MG63 (cell line): ENCODE data around the gene DACH1. TPM values are rescaled to one million over a fixed set of nuclear protein-coding genes. Genes with fewer than 3 reads are reported as not detected.
"Not testable (repeated sequence)": the region's sequence is repeated elsewhere in the genome, so short reads cannot be mapped to it uniquely, and the experiment has no call there.

ENCODE experiments used
- DNase-seq: peaks from one replicate; pipeline ENCODE4 v3.0.0-alpha.2; 2020
- H3K27me3 ChIP-seq: fragments of 250-450 bp; sonication (Bioruptor Pico); 2 replicates; pipeline ENCODE4 v1.5.1; 2020; ENCODE audit warnings: mild to moderate bottlenecking, moderate library complexity
- H3K36me3 ChIP-seq: fragments of 250-450 bp; sonication (Bioruptor Pico); 2 replicates; pipeline ENCODE4 v1.5.1; 2020; ENCODE audit warnings: mild to moderate bottlenecking, moderate library complexity
- H3K4me3 ChIP-seq: fragments of 250-450 bp; sonication (Bioruptor Pico); 2 replicates; pipeline ENCODE4 v1.5.1; 2020; ENCODE audit warnings: mild to moderate bottlenecking, moderate library complexity
- H3K9me3 ChIP-seq: fragments of 250-450 bp; sonication (Bioruptor Pico); 2 replicates; pipeline ENCODE4 v1.5.1; 2020; ENCODE audit warnings: mild to moderate bottlenecking, moderate library complexity
- total RNA-seq: library from RNA; depleted of rRNA; stranded (reverse); fragments of >200 nt; shearing (Covaris generic); gene quantifications from 2 replicates; pipeline ENCODE4 v1.2.3, GENCODE V29; 2014; ENCODE audit warnings: low replicate concordance

DACH1 gene
- total RNA-seq, 1 experiment from 2014 or later = not detected

GRCh38 chr13:71852736-71853135 lies 14.3 kb downstream of the DACH1 start:
- Histone ChIP-seq H3K36me3 (no peaks in the 10 kb centered on the region), H3K27me3 (no peaks in the 10 kb centered on the region), H3K4me3 (no peak overlapping the region), H3K9me3 (no peaks in the 10 kb centered on the region)
- DNase-seq = no peak

- Histone ChIP-seq H3K9me3 (no peaks in the 10 kb centered on the region), H3K27me3 (no peaks in the 10 kb centered on the region), H3K4me3 (no peak overlapping the region), H3K36me3 (no peaks in the 10 kb centered on the region)
- DNase-seq = no peak
Measured at GRCh38 chr13:71851498-71852409, 15.2 kb downstream of the DACH1 start.

- H3K4me3 ChIP-seq = no peak overlapping the region
- no peak for DNase-seq
- H3K36me3 ChIP-seq = no peaks in the 10 kb centered on the region
- no peaks in the 10 kb centered on the region for H3K9me3 ChIP-seq
- H3K27me3 ChIP-seq = no peaks in the 10 kb centered on the region
Measured at GRCh38 chr13:71842003-71842402, 25.0 kb downstream of the DACH1 start.

GRCh38 chr13:71838842-71839241 lies 28.2 kb downstream of the DACH1 start:
- Histone ChIP-seq H3K36me3 (no peaks in the 10 kb centered on the region), H3K4me3 (no peak overlapping the region), H3K9me3 (no peaks in the 10 kb centered on the region), H3K27me3 (no peaks in the 10 kb centered on the region)
- no peak for DNase-seq

GRCh38 chr13:71837582-71837981 lies 29.4 kb downstream of the DACH1 start:
- not testable (repeated sequence) for H3K4me3 ChIP-seq, H3K9me3 ChIP-seq, DNase-seq, H3K27me3 ChIP-seq, H3K36me3 ChIP-seq

GRCh38 chr13:71831716-71832115 lies 35.3 kb downstream of the DACH1 start:
- Histone ChIP-seq H3K4me3 (no peak overlapping the region), H3K9me3 (no peaks in the 10 kb centered on the region), H3K27me3 (no peaks in the 10 kb centered on the region), H3K36me3 (no peaks in the 10 kb centered on the region)
- no peak for DNase-seq

- Histone ChIP-seq H3K36me3 (no peaks in the 10 kb centered on the region), H3K9me3 (no peaks in the 10 kb centered on the region)
Measured at GRCh38 chr13:71830736-71831135, 36.3 kb downstream of the DACH1 start.

GRCh38 chr13:71830323-71830722 lies 36.7 kb downstream of the DACH1 start:
- H3K36me3 ChIP-seq = no peaks in the 10 kb centered on the region
- H3K27me3 ChIP-seq = no peaks in the 10 kb centered on the region
- no peak for DNase-seq
- no peak overlapping the region for H3K4me3 ChIP-seq
- H3K9me3 ChIP-seq = no peaks in the 10 kb centered on the region

More at GRCh38 chr13:71830736-71831135, 36.3 kb downstream of the DACH1 start:
- DNase-seq = no peak
- Histone ChIP-seq H3K4me3 (no peak overlapping the region), H3K27me3 (no peaks in the 10 kb centered on the region)

GRCh38 chr13:71829547-71829946 lies 37.5 kb downstream of the DACH1 start:
- DNase-seq = no peak
- Histone ChIP-seq H3K27me3 (no peaks in the 10 kb centered on the region), H3K9me3 (no peaks in the 10 kb centered on the region), H3K36me3 (no peaks in the 10 kb centered on the region), H3K4me3 (no peak overlapping the region)

- no peaks in the 10 kb centered on the region for H3K36me3 ChIP-seq
- no peak overlapping the region for H3K4me3 ChIP-seq
- H3K27me3 ChIP-seq = no peaks in the 10 kb centered on the region
- no peaks in the 10 kb centered on the region for H3K9me3 ChIP-seq
- no peak for DNase-seq
Measured at GRCh38 chr13:71828564-71828963, 38.4 kb downstream of the DACH1 start.

- DNase-seq = no peak
- Histone ChIP-seq H3K27me3 (no peaks in the 10 kb centered on the region), H3K9me3 (no peaks in the 10 kb centered on the region), H3K36me3 (no peaks in the 10 kb centered on the region), H3K4me3 (no peak overlapping the region)
Measured at GRCh38 chr13:71828117-71828516, 38.9 kb downstream of the DACH1 start.

GRCh38 chr13:71827241-71827640 lies 39.8 kb downstream of the DACH1 start:
- H3K9me3 ChIP-seq = no peaks in the 10 kb centered on the region
- no peak overlapping the region for H3K4me3 ChIP-seq
- DNase-seq = no peak
- no peaks in the 10 kb centered on the region for H3K27me3 ChIP-seq
- H3K36me3 ChIP-seq = no peaks in the 10 kb centered on the region

- H3K4me3 ChIP-seq = no peak overlapping the region
- no peak for DNase-seq
- no peaks in the 10 kb centered on the region for H3K9me3 ChIP-seq
- no peaks in the 10 kb centered on the region for H3K27me3 ChIP-seq
- H3K36me3 ChIP-seq = no peaks in the 10 kb centered on the region
Measured at GRCh38 chr13:71820699-71821098, 46.3 kb downstream of the DACH1 start.

- no peak overlapping the region for H3K4me3 ChIP-seq
- no peaks in the 10 kb centered on the region for H3K27me3 ChIP-seq
- no peak for DNase-seq
- H3K36me3 ChIP-seq = no peaks in the 10 kb centered on the region
- H3K9me3 ChIP-seq = no peaks in the 10 kb centered on the region
Measured at GRCh38 chr13:71817335-71817734, 49.7 kb downstream of the DACH1 start.

- Histone ChIP-seq H3K9me3 (no peaks in the 10 kb centered on the region), H3K4me3 (no peak overlapping the region), H3K36me3 (no peaks in the 10 kb centered on the region), H3K27me3 (no peaks in the 10 kb centered on the region)
- DNase-seq = no peak
Measured at GRCh38 chr13:71814806-71815360, 52.1 kb downstream of the DACH1 start.

- Histone ChIP-seq H3K9me3 (no peaks in the 10 kb centered on the region), H3K36me3 (no peaks in the 10 kb centered on the region), H3K27me3 (no peaks in the 10 kb centered on the region), H3K4me3 (no peak overlapping the region)
- no peak for DNase-seq
Measured at GRCh38 chr13:71813187-71813586, 53.8 kb downstream of the DACH1 start.

GRCh38 chr13:71811344-71811743 lies 55.7 kb downstream of the DACH1 start:
- Histone ChIP-seq H3K36me3 (no peaks in the 10 kb centered on the region), H3K4me3 (no peak overlapping the region), H3K9me3 (no peaks in the 10 kb centered on the region), H3K27me3 (no peaks in the 10 kb centered on the region)
- no peak for DNase-seq

GRCh38 chr13:71808708-71809107 lies 58.3 kb downstream of the DACH1 start:
- DNase-seq = no peak
- Histone ChIP-seq H3K27me3 (no peaks in the 10 kb centered on the region), H3K4me3 (no peak overlapping the region), H3K9me3 (no peaks in the 10 kb centered on the region), H3K36me3 (no peaks in the 10 kb centered on the region)
